H9 (cell line): ENCODE data around the gene CCDC134. TPM values are rescaled to one million over a fixed set of nuclear protein-coding genes. Genes with fewer than 3 reads are reported as not detected.

ENCODE experiments used
- DNase-seq: peaks from one replicate; pipeline ENCODE4 v3.0.0-alpha.2; 2017
- H2AFZ ChIP-seq: one replicate; pipeline ENCODE4 v1.6.1; 2013; ENCODE audit warnings: mild to moderate bottlenecking, low read length, control low read depth, moderate library complexity
- H2AK5ac ChIP-seq: 2 replicates; pipeline ENCODE4 v1.6.1; 2013; ENCODE audit warnings: low read length, control low read depth, mixed read lengths; ENCODE audit not compliant: insufficient read length
- H2BK120ac ChIP-seq: one replicate; pipeline ENCODE4 v1.6.1; 2013; ENCODE audit warnings: low read depth, mild to moderate bottlenecking, low read length, control low read depth, inconsistent platforms; ENCODE audit not compliant: poor library complexity, severe bottlenecking
- H2BK12ac ChIP-seq: 2 replicates; pipeline ENCODE4 v1.6.1; 2013; ENCODE audit warnings: low read length, control low read depth, mixed read lengths, low read depth; ENCODE audit not compliant: insufficient read length
- H2BK15ac ChIP-seq: 2 replicates; pipeline ENCODE4 v1.6.1; 2013; ENCODE audit warnings: low read depth, low read length, control low read depth
- H2BK20ac ChIP-seq: one replicate; pipeline ENCODE4 v1.6.1; 2013; ENCODE audit warnings: low read depth, mild to moderate bottlenecking, low read length, control low read depth, inconsistent platforms; ENCODE audit not compliant: poor library complexity, severe bottlenecking
- H2BK5ac ChIP-seq: 2 replicates; pipeline ENCODE4 v1.6.1; 2013; ENCODE audit warnings: low read length, control low read depth, mixed read lengths; ENCODE audit not compliant: insufficient read length
- H3K14ac ChIP-seq: 2 replicates; pipeline ENCODE4 v1.6.1; 2013; ENCODE audit warnings: low read length, control low read depth; ENCODE audit not compliant: insufficient read depth
- H3K18ac ChIP-seq: 2 replicates; pipeline ENCODE4 v1.6.1; 2013; ENCODE audit warnings: low read depth, mild to moderate bottlenecking, mixed read lengths, low read length, control low read depth; ENCODE audit not compliant: insufficient read length
- H3K23ac ChIP-seq: 2 replicates; pipeline ENCODE4 v1.6.1; 2013; ENCODE audit warnings: low read length, control low read depth, mixed read lengths, low read depth; ENCODE audit not compliant: insufficient read length
- H3K23me2 ChIP-seq: 2 replicates; pipeline ENCODE4 v1.6.1; 2013; ENCODE audit warnings: low read depth, mild to moderate bottlenecking, mixed read lengths, low read length, control low read depth; ENCODE audit not compliant: insufficient read length, poor library complexity, severe bottlenecking
- H3K27ac ChIP-seq: 2 replicates; pipeline ENCODE4 v1.5.1; 2013; ENCODE audit warnings: low read length, control low read depth, mixed read lengths, low read depth; ENCODE audit not compliant: insufficient read length
- H3K27me3 ChIP-seq: 2 replicates; pipeline ENCODE4 v1.6.1; 2013; ENCODE audit warnings: low read length, control low read depth, inconsistent platforms; ENCODE audit not compliant: insufficient read depth
- H3K4ac ChIP-seq: 2 replicates; pipeline ENCODE4 v1.6.1; 2013; ENCODE audit warnings: low read depth, mild to moderate bottlenecking, control low read depth, inconsistent platforms, low read length, moderate library complexity
- H3K4me1 ChIP-seq: 2 replicates; pipeline ENCODE4 v1.6.1; 2013; ENCODE audit warnings: low read length, control low read depth, inconsistent platforms; ENCODE audit not compliant: insufficient read depth
- H3K4me2 ChIP-seq: 2 replicates; pipeline ENCODE4 v1.6.1; 2013; ENCODE audit warnings: low read length, control low read depth, mixed read lengths; ENCODE audit not compliant: insufficient read length, insufficient read depth
- H3K56ac ChIP-seq: 2 replicates; pipeline ENCODE4 v1.6.1; 2013; ENCODE audit warnings: low read depth, mild to moderate bottlenecking, mixed read lengths, low read length, control low read depth; ENCODE audit not compliant: insufficient read length
- H3K79me1 ChIP-seq: 2 replicates; pipeline ENCODE4 v1.6.1; 2013; ENCODE audit warnings: low read depth, mild to moderate bottlenecking, moderate library complexity, low read length, control low read depth, inconsistent platforms; ENCODE audit not compliant: insufficient read depth, poor library complexity, severe bottlenecking
- H3K79me2 ChIP-seq: 2 replicates; pipeline ENCODE4 v1.6.1; 2013; ENCODE audit warnings: low read length, control low read depth, inconsistent platforms; ENCODE audit not compliant: insufficient read depth
- H3K9ac ChIP-seq: 2 replicates; pipeline ENCODE4 v1.6.1; 2013; ENCODE audit warnings: low read length, control low read depth, mixed read lengths; ENCODE audit not compliant: insufficient read length; ENCODE audit errors: extremely low read depth
- H3K9me3 ChIP-seq: one replicate; pipeline ENCODE4 v1.6.1; 2013; ENCODE audit warnings: low read depth, low read length, inconsistent platforms; ENCODE audit not compliant: control insufficient read depth
- H3T11ph ChIP-seq: one replicate; pipeline ENCODE4 v1.6.1; 2013; ENCODE audit warnings: mild to moderate bottlenecking, low read length, control low read depth, inconsistent platforms
- H4K20me1 ChIP-seq: one replicate; pipeline ENCODE4 v1.6.1; 2013; ENCODE audit not compliant: control insufficient read depth, insufficient read length, insufficient read depth
- H4K5ac ChIP-seq: 2 replicates; pipeline ENCODE4 v1.6.1; 2013; ENCODE audit warnings: low read depth, mild to moderate bottlenecking, mixed read lengths, low read length, control low read depth; ENCODE audit not compliant: insufficient read length
- H4K8ac ChIP-seq: replicated peaks from 2 replicates; pipeline ENCODE4 v1.6.1; 2013; ENCODE audit warnings: low read length, control low read depth, mixed read lengths, low read depth; ENCODE audit not compliant: insufficient read length
- H4K91ac ChIP-seq: 2 replicates; pipeline ENCODE4 v1.6.1; 2013; ENCODE audit warnings: low read depth, mild to moderate bottlenecking, moderate library complexity, mixed read lengths, low read length, control low read depth; ENCODE audit not compliant: insufficient read length
- H3K27ac Mint-ChIP-seq, 3 experiments: 2 replicates in 2 of 3; 3 replicates in 1 of 3; pipeline ENCODE4 v1.8.0; 2020 to 2021; ENCODE audit warnings: mixed read lengths in 3 of 3, mild to moderate bottlenecking in 1 of 3, moderate library complexity in 1 of 3
- H3K27me3 Mint-ChIP-seq: 2 replicates; pipeline ENCODE4 v1.8.0; 2021; ENCODE audit warnings: low read depth, mild to moderate bottlenecking, moderate library complexity, mixed read lengths
- H3K36me3 Mint-ChIP-seq, 3 experiments: 2 replicates in 2 of 3; 3 replicates in 1 of 3; pipeline ENCODE4 v1.8.0; 2020 to 2021; ENCODE audit warnings: low read depth in 3 of 3, mixed read lengths in 3 of 3; ENCODE audit not compliant: insufficient read depth in 1 of 3
- H3K4me1 Mint-ChIP-seq, 2 experiments: 2 replicates each; pipeline ENCODE4 v1.8.0; 2020; ENCODE audit warnings: mixed read lengths in 2 of 2
- H3K4me3 Mint-ChIP-seq, 2 experiments: 2 replicates in 1 of 2; 3 replicates in 1 of 2; pipeline ENCODE4 v1.8.0; 2020 to 2021; ENCODE audit warnings: mild to moderate bottlenecking in 2 of 2, mixed read lengths in 2 of 2, moderate library complexity in 1 of 2
- H3K9me3 Mint-ChIP-seq, 2 experiments: 2 replicates in 1 of 2; 3 replicates in 1 of 2; pipeline ENCODE4 v1.8.0; 2020; ENCODE audit warnings: mild to moderate bottlenecking in 2 of 2, mixed read lengths in 2 of 2, moderate library complexity in 1 of 2
- total RNA-seq: library from RNA; stranded (reverse); gene quantifications from 2 replicates; pipeline ENCODE4 v1.2.1, GENCODE V29; 2021
- TF ChIP-seq, protein P1 (sequence below): fragments of 200-600 bp; sonication (generic); conservative IDR thresholded peaks from 3 replicates; pipeline ENCODE4 v1.8.0; 2021; ENCODE audit warnings: antibody characterized with exemption, mild to moderate bottlenecking

CCDC134 gene
- total RNA-seq, 1 experiment from 2014 or later, result 20.7 TPM

DNA sequence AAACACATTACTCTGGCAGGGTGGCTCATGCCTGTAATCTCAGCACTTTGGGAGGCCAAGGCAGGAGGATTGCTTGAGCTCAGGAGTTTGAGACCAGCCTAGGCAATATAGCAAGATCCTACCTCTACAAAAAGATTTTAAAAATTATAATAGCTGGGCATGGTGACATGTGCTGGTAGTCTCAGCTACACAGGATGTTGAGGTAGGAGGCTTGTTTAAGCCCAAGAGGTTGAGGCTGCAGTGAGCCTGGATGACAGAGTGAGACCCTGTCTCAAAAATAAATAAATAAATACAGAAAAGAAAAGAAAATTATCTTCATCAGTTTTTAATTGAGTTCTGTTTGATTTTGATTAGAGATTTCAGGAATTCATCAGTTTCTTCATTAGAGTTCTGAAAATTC lies 5.2 kb downstream of the CCDC134 start:
- Histone ChIP-seq H4K5ac (no peak overlapping the region), H3K79me1 (peaks cover 9% of the 10 kb centered on the region), H2BK5ac (no peak overlapping the region), H2AFZ (no peak overlapping the region), H4K8ac (no peak overlapping the region), H3T11ph (no peak overlapping the region), H3K56ac (no peak overlapping the region), H3K4me1 (peaks cover 4% of the 10 kb centered on the region; the same call in 1 of the 2 replicates), H4K91ac (no peak overlapping the region), H3K27ac (no peak overlapping the region), H2AK5ac (no peak overlapping the region), H2BK120ac (no peak overlapping the region), H3K4me2 (no peak overlapping the region), H3K27me3 (no peaks in the 10 kb centered on the region), H3K9me3 (no peaks in the 10 kb centered on the region), H2BK15ac (no peak overlapping the region), H3K18ac (no peak overlapping the region), H3K79me2 (peaks cover 9% of the 10 kb centered on the region; the same call in 1 of the 2 replicates), H4K20me1 (no peaks in the 10 kb centered on the region), H3K23ac (no peak overlapping the region), H3K14ac (no peak overlapping the region), H2BK20ac (no peak overlapping the region), H3K9ac (no peak overlapping the region), H2BK12ac (no peak overlapping the region), H3K23me2 (peaks cover 8% of the 10 kb centered on the region), H3K4ac (no peak overlapping the region)
- Mint-ChIP-seq H3K27me3 (no peaks in the 10 kb centered on the region), H3K27ac (no peak overlapping the region), H3K9me3 (no peaks in the 10 kb centered on the region), H3K4me1 (peaks cover 21 to 24% of the 10 kb centered on the region in 2 experiments), H3K4me3 (no peak overlapping the region), H3K36me3 (peaks cover 7 to 28% (median 20%) of the 10 kb centered on the region in 3 experiments; a peak in 6 of 7 replicates)
- TF ChIP-seq, protein P1, sequence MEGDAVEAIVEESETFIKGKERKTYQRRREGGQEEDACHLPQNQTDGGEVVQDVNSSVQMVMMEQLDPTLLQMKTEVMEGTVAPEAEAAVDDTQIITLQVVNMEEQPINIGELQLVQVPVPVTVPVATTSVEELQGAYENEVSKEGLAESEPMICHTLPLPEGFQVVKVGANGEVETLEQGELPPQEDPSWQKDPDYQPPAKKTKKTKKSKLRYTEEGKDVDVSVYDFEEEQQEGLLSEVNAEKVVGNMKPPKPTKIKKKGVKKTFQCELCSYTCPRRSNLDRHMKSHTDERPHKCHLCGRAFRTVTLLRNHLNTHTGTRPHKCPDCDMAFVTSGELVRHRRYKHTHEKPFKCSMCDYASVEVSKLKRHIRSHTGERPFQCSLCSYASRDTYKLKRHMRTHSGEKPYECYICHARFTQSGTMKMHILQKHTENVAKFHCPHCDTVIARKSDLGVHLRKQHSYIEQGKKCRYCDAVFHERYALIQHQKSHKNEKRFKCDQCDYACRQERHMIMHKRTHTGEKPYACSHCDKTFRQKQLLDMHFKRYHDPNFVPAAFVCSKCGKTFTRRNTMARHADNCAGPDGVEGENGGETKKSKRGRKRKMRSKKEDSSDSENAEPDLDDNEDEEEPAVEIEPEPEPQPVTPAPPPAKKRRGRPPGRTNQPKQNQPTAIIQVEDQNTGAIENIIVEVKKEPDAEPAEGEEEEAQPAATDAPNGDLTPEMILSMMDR, result no peak
- no peak for DNase-seq
